MCF 10A (cell line): ENCODE results near the gene CERS2. TPM values are rescaled to one million over a fixed set of nuclear protein-coding genes. Genes with fewer than 3 reads are reported as not detected.
A peak's percentile ranks its signal among the peaks of the same experiment; 100 is the strongest.

Source experiments
- BruUV-seq: library from RNA; stranded (reverse); fragments of 400-500 nt; replicated peaks from 2 replicates; lab custom pipeline; 2021; lab: Mats Ljungman, UMichigan
- CTCF ChIA-PET: fragments of 300-600 bp; sonication (Branson Sonifier 250); formaldehyde crosslinking; extraction: SDS; loops from one replicate; lab custom pipeline; 2021; ENCODE audit warnings: antibody characterized with exemption, inconsistent platforms; lab: Yijun Ruan, JAX
- POLR2A ChIA-PET: fragments of 300-600, 350-650 bp; sonication (Branson Sonifier 250); formaldehyde crosslinking; extraction: SDS; loops from one replicate; lab custom pipeline; 2020; ENCODE audit warnings: antibody characterized with exemption, inconsistent platforms; lab: Yijun Ruan, JAX
- DNase-seq: peaks from one replicate; pipeline ENCODE4 v3.0.0-alpha.2; 2018; ENCODE audit not compliant: unreplicated experiment
- H3K27ac Mint-ChIP-seq: one replicate; pipeline ENCODE4 v1.8.0; 2022; ENCODE audit warnings: mild to moderate bottlenecking, low read depth, mixed read lengths; ENCODE audit not compliant: unreplicated experiment
- H3K27me3 Mint-ChIP-seq: one replicate; pipeline ENCODE4 v1.8.0; 2022; ENCODE audit warnings: mixed read lengths; ENCODE audit not compliant: insufficient read depth, unreplicated experiment
- H3K36me3 Mint-ChIP-seq: one replicate; pipeline ENCODE4 v1.8.0; 2022; ENCODE audit warnings: mild to moderate bottlenecking, moderate library complexity, mixed read lengths; ENCODE audit not compliant: insufficient read depth, unreplicated experiment
- H3K4me1 Mint-ChIP-seq: one replicate; pipeline ENCODE4 v1.8.0; 2022; ENCODE audit warnings: mixed read lengths; ENCODE audit not compliant: insufficient read depth, unreplicated experiment
- H3K4me3 Mint-ChIP-seq: one replicate; pipeline ENCODE4 v1.8.0; 2022; ENCODE audit warnings: mild to moderate bottlenecking, moderate library complexity, mixed read lengths; ENCODE audit not compliant: unreplicated experiment
- H3K9me3 Mint-ChIP-seq: one replicate; pipeline ENCODE4 v1.8.0; 2022; ENCODE audit warnings: mixed read lengths; ENCODE audit not compliant: unreplicated experiment
- CTCF ChIP-seq: fragments of 200-600 bp; IDR thresholded peaks from one replicate; pipeline ENCODE4 v1.8.0; 2022; ENCODE audit warnings: antibody characterized with exemption, mild to moderate bottlenecking; ENCODE audit not compliant: unreplicated experiment
- intact Hi-C: fragments of 100-400 bp; cut with micrococcal nuclease; formaldehyde crosslinking; loops from 2 replicates; pipeline ENCODE4 v1.14.1; 2022
- total RNA-seq: library from RNA; stranded (reverse); gene quantifications from 2 replicates; pipeline ENCODE4 v1.2.3, GENCODE V29; 2022

CERS2 gene
- total RNA-seq, 1 experiment from 2014 or later: 270 TPM

GRCh38 chr1:151011154-151011850 is 36.7 kb upstream of the CERS2 start:
- ChIA-PET CTCF (interaction anchor here (0.8 to 1.6 kb wide), 4 partner anchors 12 to 16 kb away, joined by 3 to 9 read pairs (median 5); no protein-coding TSS in a partner anchor), POLR2A (interaction anchor here (0.6 to 0.7 kb wide), 2 partner anchors 21 to 154 kb away, joined by 4 to 6 read pairs; no protein-coding TSS in a partner anchor)
- intact Hi-C loops: no loop called here
- H3K9me3 Mint-ChIP-seq: no peaks in the 10 kb centered on the region
- no TSS peak for BruUV-seq
- no peak for DNase-seq
- H3K36me3 Mint-ChIP-seq: peaks cover 28% of the 10 kb centered on the region
- H3K27ac Mint-ChIP-seq: peak overlapping the region; percentile 39
- TF ChIP-seq CTCF: no peak
- no peak overlapping the region for H3K4me3 Mint-ChIP-seq
- H3K27me3 Mint-ChIP-seq: no peaks in the 10 kb centered on the region
- peaks cover 23% of the 10 kb centered on the region for H3K4me1 Mint-ChIP-seq

- no peak for TF ChIP-seq CTCF
- Mint-ChIP-seq H3K27me3 (no peaks in the 10 kb centered on the region), H3K4me1 (peaks cover 33% of the 10 kb centered on the region), H3K9me3 (no peaks in the 10 kb centered on the region), H3K4me3 (no peak overlapping the region), H3K36me3 (peaks cover 25% of the 10 kb centered on the region), H3K27ac (no peak overlapping the region)
- POLR2A ChIA-PET: interaction anchor here (0.6 to 2.9 kb wide), 3 partner anchors 24 to 504 kb away, joined by 3 to 16 read pairs (median 4); partner anchors contain the start of genes CDC42SE1 and MLLT11
- intact Hi-C loops: no loop called here
- BruUV-seq: no TSS peak
- DNase-seq: no peak
- CTCF ChIA-PET: interaction anchor here (0.6 to 1.6 kb wide), 6 partner anchors 14 to 391 kb away, joined by 3 to 9 read pairs (median 4); no protein-coding TSS in a partner anchor
Observed at GRCh38 chr1:151010346-151010726, 35.7 kb upstream of the CERS2 start.

GRCh38 chr1:151009674-151010345 is 35.2 kb upstream of the CERS2 start:
- TF ChIP-seq CTCF: no peak
- DNase-seq: no peak
- CTCF ChIA-PET: interaction anchor here (0.5 to 1.9 kb wide), 7 partner anchors 14 to 391 kb away, joined by 3 to 8 read pairs (median 3); partner anchors contain the start of gene MLLT11
- peaks cover 20% of the 10 kb centered on the region for H3K36me3 Mint-ChIP-seq
- intact Hi-C loops: loop anchor here (5.0 kb wide), 2 partner anchors 47 to 448 kb away; partner anchors contain the start of gene CDC42SE1
- BruUV-seq: no TSS peak
- H3K9me3 Mint-ChIP-seq: no peaks in the 10 kb centered on the region
- POLR2A ChIA-PET: interaction anchor here (0.6 to 2.9 kb wide), 7 partner anchors 14 to 504 kb away, joined by 3 to 16 read pairs (median 3); partner anchors contain the start of genes CDC42SE1 and MLLT11
- H3K4me3 Mint-ChIP-seq: peak overlapping the region; percentile 94
- H3K27me3 Mint-ChIP-seq: no peaks in the 10 kb centered on the region
- peaks cover 35% of the 10 kb centered on the region for H3K4me1 Mint-ChIP-seq
- H3K27ac Mint-ChIP-seq: no peak overlapping the region
